K562 (cell line): ENCODE data around the gene BAG1. TPM values are rescaled to one million over a fixed set of nuclear protein-coding genes. Genes with fewer than 3 reads are reported as not detected.

Experiments
- ATAC-seq: fragments of 200-7000 bp; cut with Tn5 transposase; 3 replicates; pipeline ENCODE4 v1.9.1; 2020; ENCODE audit warnings: moderate library complexity
- BruUV-seq: library from RNA; stranded (reverse); fragments of 400-500 nt; replicated peaks from 2 replicates; lab custom pipeline; 2021; lab: Mats Ljungman, UMichigan
- CTCF ChIA-PET: fragments of 300-600 bp; formaldehyde crosslinking; extraction: SDS; loops from one replicate; lab custom pipeline; 2021; ENCODE audit warnings: low intra/inter-chr PET ratio; lab: Yijun Ruan, JAX
- POLR2A ChIA-PET: fragments of 300-600, 350-650 bp; sonication (Branson Sonifier 250); formaldehyde crosslinking; extraction: SDS; loops from one replicate; lab custom pipeline; 2021; ENCODE audit warnings: antibody characterized with exemption, inconsistent platforms; lab: Yijun Ruan, JAX
- DNase-seq, 4 experiments: peaks; one replicate each; pipeline versions ENCODE4 v3.0.0 to v3.0.0-alpha.2; 2011 to 2018; ENCODE audit warnings: low spot score in 3 of 4, mixed read lengths in 3 of 4; ENCODE audit errors: extremely low read depth in 1 of 4
- FAIRE-seq: peaks from 2 replicates; lab custom pipeline; 2011; peaks lifted over from hg19 to GRCh38; lab: Jason Lieb, UNC
- H2AFZ ChIP-seq: 2 replicates; pipeline ENCODE4 v1.6.0; 2011; ENCODE audit warnings: low read depth, low read length, control low read depth, inconsistent platforms
- H3K27ac ChIP-seq: fragments of 200-600 bp; 3 replicates; pipeline ENCODE4 v1.8.0; 2011; ENCODE audit warnings: low read depth, mild to moderate bottlenecking, control low read depth, inconsistent platforms, low read length, moderate library complexity, mixed read lengths; ENCODE audit errors: extremely low read depth
- H3K27me3 ChIP-seq, 2 experiments: fragments of 300-600 bp in 1 of 2; 2 replicates in 1 of 2; 3 replicates in 1 of 2; pipeline versions ENCODE4 v1.6.0 to v1.8.0; 2011; ENCODE audit warnings: inconsistent platforms in 2 of 2, low read length in 2 of 2, mild to moderate bottlenecking in 1 of 2, mixed read lengths in 1 of 2, moderate library complexity in 1 of 2; ENCODE audit not compliant: control insufficient read depth in 2 of 2, insufficient read depth in 2 of 2
- H3K36me3 ChIP-seq: fragments of 300-600 bp; 3 replicates; pipeline ENCODE4 v1.8.0; 2011; ENCODE audit warnings: mild to moderate bottlenecking, low read length, inconsistent platforms; ENCODE audit not compliant: control insufficient read depth, insufficient read depth
- H3K4me1 ChIP-seq, 2 experiments: fragments of 200-600 bp in 1 of 2; replicated peaks in 1 of 2; 2 replicates in 1 of 2; 3 replicates in 1 of 2; pipeline versions ENCODE4 v1.5.1 to v1.8.0; 2011; ENCODE audit warnings: inconsistent platforms in 2 of 2, low read length in 2 of 2, mild to moderate bottlenecking in 1 of 2, mixed read lengths in 1 of 2, moderate library complexity in 1 of 2; ENCODE audit not compliant: control insufficient read depth in 2 of 2, insufficient read depth in 2 of 2
- H3K4me2 ChIP-seq: 2 replicates; pipeline ENCODE4 v1.6.1; 2011; ENCODE audit warnings: low read length, control low read depth, inconsistent platforms, mixed read lengths; ENCODE audit not compliant: insufficient read depth
- H3K4me3 ChIP-seq: fragments of 200-600 bp; sonication (generic), shearing (Covaris generic); 2 replicates; pipeline ENCODE4 v1.5.1; 2016; ENCODE audit warnings: control low read depth, inconsistent platforms
- H3K79me2 ChIP-seq: fragments of 200-600 bp; 3 replicates; pipeline ENCODE4 v1.8.0; 2011; ENCODE audit warnings: low read length, inconsistent platforms; ENCODE audit not compliant: control insufficient read depth, insufficient read depth
- H3K9ac ChIP-seq, 2 experiments: 2 replicates each; pipeline versions ENCODE4 v1.6.0 to v1.6.1; 2011; ENCODE audit warnings: low read depth in 2 of 2, low read length in 2 of 2, control low read depth in 1 of 2, inconsistent platforms in 1 of 2, mild to moderate bottlenecking in 1 of 2, mixed read lengths in 1 of 2; ENCODE audit not compliant: insufficient read depth in 1 of 2
- H3K9me1 ChIP-seq: one replicate; pipeline ENCODE4 v1.6.0; 2011; ENCODE audit warnings: inconsistent platforms, mild to moderate bottlenecking, low read length, moderate library complexity; ENCODE audit not compliant: control insufficient read depth, insufficient read depth
- H3K9me3 ChIP-seq: replicated peaks from 2 replicates; pipeline ENCODE4 v1.5.1; 2011; ENCODE audit warnings: low read depth, low read length, inconsistent platforms; ENCODE audit not compliant: control insufficient read depth, insufficient read depth
- H4K20me1 ChIP-seq: replicated peaks from 2 replicates; pipeline ENCODE4 v1.6.1; 2011; ENCODE audit warnings: low read length, inconsistent platforms, mixed read lengths; ENCODE audit not compliant: control insufficient read depth, insufficient read depth
- GTF3C2 ChIP-seq: IDR thresholded peaks from 3 replicates; pipeline ENCODE4 v1.6.1; 2011; ENCODE audit warnings: borderline replicate concordance, mild to moderate bottlenecking, moderate library complexity; ENCODE audit not compliant: insufficient read length; ENCODE audit errors: extremely low read depth
- HSF4 ChIP-seq: fragments of 250-450 bp; sonication (Bioruptor Pico); IDR thresholded peaks from 2 replicates; pipeline ENCODE4 v2.1.2; 2022; ENCODE audit warnings: mild to moderate bottlenecking, moderate library complexity, borderline replicate concordance
- MAZ ChIP-seq, 2 experiments: fragments of 450-650 bp in 1 of 2; sonication (generic) in 1 of 2; formaldehyde crosslinking; IDR thresholded peaks in 1 of 2; conservative IDR thresholded peaks in 1 of 2; 2 replicates each; pipeline versions ENCODE4 v1.4.0 to v1.5.0; 2020; ENCODE audit warnings: mild to moderate bottlenecking in 1 of 2, missing genetic modification reagents in 1 of 2
- PML ChIP-seq: IDR thresholded peaks from 2 replicates; pipeline ENCODE4 v1.6.1; 2012; ENCODE audit warnings: low read length, inconsistent platforms
- ZNF146 ChIP-seq: IDR thresholded peaks from one replicate; pipeline ENCODE4 v1.6.1; 2018; ENCODE audit warnings: missing compliant biosample characterization; ENCODE audit not compliant: unreplicated experiment
- ZNF274 ChIP-seq: IDR thresholded peaks from 2 replicates; pipeline ENCODE4 v1.6.1; 2011; ENCODE audit warnings: low read depth, mild to moderate bottlenecking, low read length, moderate library complexity, borderline replicate concordance
- WGBS: fragments of 100-300 bp; shearing (Covaris generic); methylation state at CpG from one replicate; pipeline ENCODE4 v1.1.6; 2016; ENCODE audit warnings: low coverage, mixed read lengths; ENCODE audit not compliant: insufficient coverage; ENCODE audit errors: missing lambda C conversion rate; 5-methylcytosine and 5-hydroxymethylcytosine counted together
- in situ Hi-C: fragments of 300-500 bp; cut with MboI; formaldehyde crosslinking; loops from 4 replicates; pipeline ENCODE4 v1.15.0; 2018; ENCODE audit warnings: inconsistent platforms, mixed read lengths
- intact Hi-C: fragments of 100-400 bp; cut with micrococcal nuclease; formaldehyde crosslinking; loops from 2 replicates; pipeline ENCODE4 v1.14.2; 2022
- polyA plus RNA-seq, 8 experiments: library from polyadenylated mRNA; depleted of rRNA in 4 of 8; stranded (reverse) in 5 of 8; unstranded in 3 of 8; fragments of >200 nt; fragmentation: Nextera tagmentation in 2 of 8; fragmentation: Illumina TruSeq in 1 of 8; extraction: Ambion mirVana in 2 of 8; extraction: Trizol in 1 of 8; gene quantifications; 2 replicates each; pipeline versions ENCODE4 v1.2.1 to v1.2.3, GENCODE V29; 2011 to 2014; ENCODE audit warnings: inconsistent platforms in 1 of 8, missing spikeins in 1 of 8
- total RNA-seq, 7 experiments: library from RNA; depleted of rRNA in 6 of 7; stranded (reverse); fragments of >200 nt in 6 of 7; fragmentation: Illumina TruSeq in 2 of 7; extraction: Trizol in 2 of 7; gene quantifications; 2 replicates each; pipeline versions ENCODE4 v1.2.1 to v1.2.3, GENCODE V29; 2011 to 2021; ENCODE audit warnings: low replicate concordance in 1 of 7
- TF ChIP-seq, protein P1 (sequence below), 3 experiments: fragments of 200-800 bp in 1 of 3; fragments of 250-450 bp in 1 of 3; fragments of 450-650 bp in 1 of 3; sonication (Bioruptor Pico) in 1 of 3; sonication (Bioruptor generic) in 1 of 3; formaldehyde crosslinking in 1 of 3; IDR thresholded peaks; 2 replicates each; pipeline versions ENCODE4 v1.6.1 to v1.8.0; 2016 to 2022; ENCODE audit warnings: mild to moderate bottlenecking in 2 of 3, missing genetic modification characterization in 2 of 3, missing compliant biosample characterization in 1 of 3, moderate library complexity in 1 of 3
- TF ChIP-seq, protein P2 (sequence below), 2 experiments: IDR thresholded peaks; 2 replicates each; pipeline ENCODE4 v1.6.1; 2011; ENCODE audit warnings: borderline replicate concordance in 1 of 2, control low read depth in 1 of 2, low read depth in 1 of 2, low read length in 1 of 2, mild to moderate bottlenecking in 1 of 2, mixed read lengths in 1 of 2, moderate library complexity in 1 of 2; ENCODE audit not compliant: insufficient read depth in 1 of 2, insufficient read length in 1 of 2, poor library complexity in 1 of 2, severe bottlenecking in 1 of 2; ENCODE audit errors: extremely low read depth in 1 of 2

Gene BAG1
- total and polyA plus RNA-seq, 9 of the 15 experiments (the other 6 are each of a cell fraction or from before 2014, with no cell fraction given): 9.7 to 106 (median 56.9) TPM

DNA sequence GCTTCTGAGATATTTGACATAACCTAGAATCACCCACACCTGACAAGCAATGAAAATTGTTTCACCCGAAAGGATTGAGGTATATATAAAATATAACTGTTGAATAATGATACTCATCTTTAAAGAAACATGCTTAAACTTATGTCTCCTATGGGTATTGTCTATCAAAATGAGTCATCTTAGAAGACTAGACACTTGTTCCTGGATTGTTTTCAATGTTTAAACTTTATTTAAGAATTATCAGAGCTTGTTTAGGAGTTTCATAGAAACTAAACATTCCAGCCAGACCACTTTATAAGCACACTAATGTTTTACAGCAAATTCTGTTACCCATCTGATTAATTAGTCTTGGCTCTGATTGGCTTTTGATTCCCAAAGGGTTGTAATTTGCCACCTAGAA lies 45.4 kb upstream of the BAG1 start:
- TF ChIP-seq ZNF274 (no peak), ZNF146 (CRISPR knock-in tag) (no peak), PML (no peak), MAZ (CRISPR knock-in tag; conservative IDR thresholded peaks at IDR 0.05 in 1 of 2, IDR thresholded peaks at IDR 0.05 in 1 of 2) (no peak), GTF3C2 (no peak), HSF4 (CRISPR knock-in tag) (no peak)
- TF ChIP-seq, protein P1, sequence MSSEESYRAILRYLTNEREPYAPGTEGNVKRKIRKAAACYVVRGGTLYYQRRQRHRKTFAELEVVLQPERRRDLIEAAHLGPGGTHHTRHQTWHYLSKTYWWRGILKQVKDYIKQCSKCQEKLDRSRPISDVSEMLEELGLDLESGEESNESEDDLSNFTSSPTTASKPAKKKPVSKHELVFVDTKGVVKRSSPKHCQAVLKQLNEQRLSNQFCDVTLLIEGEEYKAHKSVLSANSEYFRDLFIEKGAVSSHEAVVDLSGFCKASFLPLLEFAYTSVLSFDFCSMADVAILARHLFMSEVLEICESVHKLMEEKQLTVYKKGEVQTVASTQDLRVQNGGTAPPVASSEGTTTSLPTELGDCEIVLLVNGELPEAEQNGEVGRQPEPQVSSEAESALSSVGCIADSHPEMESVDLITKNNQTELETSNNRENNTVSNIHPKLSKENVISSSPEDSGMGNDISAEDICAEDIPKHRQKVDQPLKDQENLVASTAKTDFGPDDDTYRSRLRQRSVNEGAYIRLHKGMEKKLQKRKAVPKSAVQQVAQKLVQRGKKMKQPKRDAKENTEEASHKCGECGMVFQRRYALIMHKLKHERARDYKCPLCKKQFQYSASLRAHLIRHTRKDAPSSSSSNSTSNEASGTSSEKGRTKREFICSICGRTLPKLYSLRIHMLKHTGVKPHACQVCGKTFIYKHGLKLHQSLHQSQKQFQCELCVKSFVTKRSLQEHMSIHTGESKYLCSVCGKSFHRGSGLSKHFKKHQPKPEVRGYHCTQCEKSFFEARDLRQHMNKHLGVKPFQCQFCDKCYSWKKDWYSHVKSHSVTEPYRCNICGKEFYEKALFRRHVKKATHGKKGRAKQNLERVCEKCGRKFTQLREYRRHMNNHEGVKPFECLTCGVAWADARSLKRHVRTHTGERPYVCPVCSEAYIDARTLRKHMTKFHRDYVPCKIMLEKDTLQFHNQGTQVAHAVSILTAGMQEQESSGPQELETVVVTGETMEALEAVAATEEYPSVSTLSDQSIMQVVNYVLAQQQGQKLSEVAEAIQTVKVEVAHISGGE (CRISPR knock-in tag; IDR thresholded peaks at IDR 0.05): no peak
- TF ChIP-seq, protein P2, sequence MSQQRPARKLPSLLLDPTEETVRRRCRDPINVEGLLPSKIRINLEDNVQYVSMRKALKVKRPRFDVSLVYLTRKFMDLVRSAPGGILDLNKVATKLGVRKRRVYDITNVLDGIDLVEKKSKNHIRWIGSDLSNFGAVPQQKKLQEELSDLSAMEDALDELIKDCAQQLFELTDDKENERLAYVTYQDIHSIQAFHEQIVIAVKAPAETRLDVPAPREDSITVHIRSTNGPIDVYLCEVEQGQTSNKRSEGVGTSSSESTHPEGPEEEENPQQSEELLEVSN (IDR thresholded peaks at IDR 0.05; ENCODE audit: borderline replicate concordance in 1 of 2, extremely low read depth in 1 of 2, insufficient read depth in 1 of 2, insufficient read length in 1 of 2, low read depth in 1 of 2, low read length in 1 of 2, poor library complexity in 1 of 2, severe bottlenecking in 1 of 2): no peak
- DNase-seq (no peak), ATAC-seq (no peak), FAIRE-seq (no peak)
- Histone ChIP-seq H3K4me1 (no peaks in the 10 kb centered on the region), H4K20me1 (no peaks in the 10 kb centered on the region), H3K79me2 (no peaks in the 10 kb centered on the region; the same call in 2 of the 3 replicates), H3K9me1 (no peaks in the 10 kb centered on the region), H3K9ac (no peak overlapping the region), H3K36me3 (peaks cover 93% of the 10 kb centered on the region), H3K9me3 (no peaks in the 10 kb centered on the region), H2AFZ (no peak overlapping the region), H3K4me3 (no peak overlapping the region), H3K27ac (no peak overlapping the region), H3K27me3 (no peaks in the 10 kb centered on the region), H3K4me2 (no peak overlapping the region)
- no TSS peak for BruUV-seq
- 88% methylated on average over 1 of the region's 1 CpG for WGBS
- ChIA-PET CTCF (no interaction called here), POLR2A (no interaction called here)
- intact Hi-C loops (no loop called here), in situ Hi-C loops (no loop called here)
